ENCODE results near the gene ARL6IP1.
"Not testable (repeated sequence)": the region's sequence is repeated elsewhere in the genome, so short reads cannot be mapped to it uniquely, and the experiment has no call there.

Gene ARL6IP1

DNA sequence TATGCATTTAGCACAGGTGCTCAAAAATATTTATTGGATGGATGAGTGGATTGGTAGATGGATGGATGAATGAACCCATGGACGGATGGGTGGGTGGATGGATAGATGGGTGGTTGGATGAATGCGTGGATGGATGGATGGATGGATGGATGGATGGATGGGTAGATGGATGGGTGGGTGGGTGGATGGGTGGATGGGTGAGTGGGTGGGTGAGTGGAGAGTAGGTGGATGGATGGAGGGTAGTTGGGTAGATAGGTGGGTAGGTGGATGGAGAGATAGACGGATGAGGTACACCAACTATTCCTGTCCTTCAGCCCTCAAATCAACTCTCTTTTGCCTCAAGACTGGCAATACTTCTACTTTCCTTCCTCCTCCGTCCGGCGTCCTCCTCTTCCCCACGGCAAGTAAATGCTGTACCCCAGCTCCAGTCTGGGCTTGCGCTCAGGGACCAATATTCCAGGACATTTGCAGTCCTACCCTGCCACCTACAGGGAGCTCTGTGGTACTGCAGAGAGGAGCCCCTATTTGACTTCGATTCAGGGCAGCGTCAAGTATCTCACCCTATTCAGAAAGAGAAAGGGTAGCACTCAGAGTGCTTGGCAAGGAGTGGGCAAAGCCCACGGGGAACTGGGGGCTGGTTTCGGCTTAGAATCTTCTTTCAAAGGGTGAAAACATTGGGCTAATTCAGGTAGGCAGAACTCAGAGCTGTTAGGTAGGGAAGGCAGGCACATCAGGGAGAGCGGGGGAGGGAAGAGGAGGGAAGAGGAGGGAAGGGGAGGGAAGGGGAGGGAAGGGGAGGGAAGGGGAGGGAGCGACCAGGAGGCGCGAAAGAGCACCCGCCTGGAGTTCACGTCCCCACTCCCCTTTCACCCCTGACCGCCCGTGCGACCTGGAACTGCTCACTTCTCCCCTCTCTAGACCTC is 41.5 kb downstream of the ARL6IP1 start:
- DNase-seq (ENCODE audit: low read depth, low spot score): not testable (repeated sequence)

DNA sequence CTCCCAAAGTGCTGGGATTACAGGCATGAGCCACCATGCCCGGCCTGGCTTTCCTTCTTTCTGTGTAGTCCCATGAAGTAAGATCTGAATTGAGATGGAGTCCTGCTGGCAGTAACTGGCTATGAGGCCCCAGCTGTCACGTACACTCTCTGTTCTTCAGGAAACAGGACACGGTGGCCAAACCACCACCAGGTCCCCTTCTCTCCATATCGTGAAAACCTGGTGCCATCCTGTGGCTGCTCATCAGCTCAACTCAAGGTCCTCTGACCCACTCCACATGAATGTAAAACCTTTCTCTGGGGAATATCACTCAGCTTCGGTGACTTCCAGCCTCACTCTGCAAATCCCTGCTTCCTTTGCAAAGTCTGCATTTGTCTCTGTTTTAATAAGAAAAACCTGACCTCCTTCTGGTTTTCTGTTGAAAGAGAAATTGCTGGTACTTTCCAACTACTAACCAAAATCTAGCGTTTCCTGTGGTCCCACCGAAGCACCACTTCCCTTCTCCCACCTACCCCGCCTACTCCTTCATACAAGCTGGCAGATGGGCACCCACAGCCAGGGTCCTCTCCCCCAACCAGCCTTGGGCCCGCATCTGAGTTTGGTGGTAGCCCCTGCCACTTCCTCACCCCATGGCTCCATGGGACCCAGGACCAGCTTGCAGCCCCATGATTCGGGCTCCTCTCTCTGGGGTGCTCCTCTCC is 43.2 kb downstream of the ARL6IP1 start:
- not testable (repeated sequence) for DNase-seq (ENCODE audit: low read depth, low spot score)

DNA sequence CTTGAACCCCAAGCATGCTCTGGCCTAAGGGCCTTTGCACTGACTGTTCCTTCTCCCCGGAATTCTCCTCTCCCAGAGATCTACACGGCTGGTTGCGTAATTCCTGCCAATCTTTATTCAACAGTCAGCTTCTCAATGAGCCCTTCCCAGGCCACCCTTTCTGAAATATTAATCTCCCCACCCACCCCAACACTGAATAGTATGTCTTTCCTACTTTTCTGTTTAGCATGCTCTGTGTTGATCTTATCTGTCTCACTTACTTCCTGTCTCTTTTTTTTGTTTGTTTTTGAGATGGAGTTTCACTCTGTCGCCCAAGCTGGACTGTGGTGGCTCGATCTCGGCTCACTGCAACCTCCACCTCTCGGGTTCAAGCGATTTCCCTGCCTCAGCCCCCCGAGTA is 44.7 kb downstream of the ARL6IP1 start:
- not testable (repeated sequence) for DNase-seq (ENCODE audit: low read depth, low spot score)

DNA sequence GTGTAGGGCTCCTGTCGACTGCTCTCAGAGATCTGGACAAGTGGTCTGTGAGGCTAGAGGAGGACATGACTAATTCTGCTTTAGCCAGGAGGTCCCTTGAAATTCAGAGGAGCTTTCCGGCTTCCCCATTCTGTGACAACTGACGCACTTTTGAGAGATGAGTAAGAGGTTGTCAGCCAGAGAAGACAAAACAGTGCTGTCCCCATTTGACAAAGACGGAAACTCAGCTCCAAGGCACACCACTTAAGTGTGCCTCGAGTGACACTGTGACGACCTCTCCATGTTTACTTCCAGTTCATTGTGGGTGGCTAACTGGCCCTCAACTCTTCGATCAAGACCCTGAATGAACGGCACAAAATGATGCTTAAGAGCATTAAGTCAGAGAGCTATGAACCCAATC is 58.5 kb downstream of the ARL6IP1 start:
- DNase-seq (ENCODE audit: low read depth, low spot score): not testable (repeated sequence)

Measured in iPS DF 19.7 (cell line).